ENCODE results near the gene SPTAN1.
"Not testable (repeated sequence)": the region's sequence is repeated elsewhere in the genome, so short reads cannot be mapped to it uniquely, and the experiment has no call there.

SPTAN1 gene

GRCh38 chr9:128666481-128666941, 114.1 kb downstream of the SPTAN1 start:
- not testable (repeated sequence) for DNase-seq (ENCODE audit: low spot score)

- DNase-seq (ENCODE audit: low spot score) = no peak
Observed at GRCh38 chr9:128669786-128670185, 117.4 kb downstream of the SPTAN1 start.

- no peak for DNase-seq (ENCODE audit: low spot score)
Observed at GRCh38 chr9:128675382-128675781, 123.0 kb downstream of the SPTAN1 start.

- no peak for DNase-seq (ENCODE audit: low spot score)
Observed at GRCh38 chr9:128677794-128678193, 125.4 kb downstream of the SPTAN1 start.
